Neuronal stem cell (in vitro differentiated cells): ENCODE results near the gene MTM1.

Experiments used
- DNase-seq: peaks from one replicate; pipeline ENCODE4 v3.0.0-alpha.2; 2013; ENCODE audit warnings: low spot score
- H2AFZ ChIP-seq: one replicate; pipeline ENCODE4 v1.6.1; 2013; ENCODE audit warnings: mild to moderate bottlenecking, low read length, inconsistent platforms
- H2AK5ac ChIP-seq: 2 replicates; pipeline ENCODE4 v1.6.1; 2013; ENCODE audit warnings: low read depth, mild to moderate bottlenecking, inconsistent platforms, low read length, moderate library complexity, mixed read lengths
- H2BK120ac ChIP-seq: 2 replicates; pipeline ENCODE4 v1.6.1; 2013; ENCODE audit warnings: low read depth, mild to moderate bottlenecking, inconsistent platforms, low read length, moderate library complexity, mixed read lengths
- H2BK12ac ChIP-seq: one replicate; pipeline ENCODE4 v1.6.1; 2013; ENCODE audit warnings: low read length, inconsistent platforms
- H2BK15ac ChIP-seq: 2 replicates; pipeline ENCODE4 v1.6.1; 2013; ENCODE audit warnings: mild to moderate bottlenecking, low read length, inconsistent platforms, mixed read lengths
- H2BK5ac ChIP-seq: one replicate; pipeline ENCODE4 v1.6.1; 2013; ENCODE audit warnings: inconsistent platforms, mild to moderate bottlenecking, low read length, moderate library complexity
- H3K14ac ChIP-seq: one replicate; pipeline ENCODE4 v1.6.1; 2013; ENCODE audit warnings: low read length, inconsistent platforms
- H3K18ac ChIP-seq: 2 replicates; pipeline ENCODE4 v1.6.1; 2013; ENCODE audit warnings: low read length, inconsistent platforms
- H3K23ac ChIP-seq: 2 replicates; pipeline ENCODE4 v1.6.1; 2013; ENCODE audit warnings: low read depth, mild to moderate bottlenecking, mixed read lengths, low read length, inconsistent platforms; ENCODE audit not compliant: poor library complexity
- H3K27ac ChIP-seq: replicated peaks from 3 replicates; pipeline ENCODE4 v1.5.1; 2013; ENCODE audit warnings: low read length, inconsistent platforms
- H3K27me3 ChIP-seq, 3 experiments: 2 replicates each; pipeline ENCODE4 v1.6.1; 2013; ENCODE audit warnings: low read length in 3 of 3, mild to moderate bottlenecking in 2 of 3, inconsistent platforms in 1 of 3, low read depth in 1 of 3, mixed read lengths in 1 of 3, moderate library complexity in 1 of 3; ENCODE audit not compliant: control insufficient read depth in 3 of 3, insufficient read depth in 3 of 3
- H3K36me3 ChIP-seq, 2 donors: replicated peaks in 1 of 2; 2 replicates each; pipeline ENCODE4 v1.6.1; 2013; ENCODE audit warnings: low read length in 2 of 2; ENCODE audit not compliant: control insufficient read depth in 2 of 2, insufficient read depth in 2 of 2
- H3K4ac ChIP-seq: 2 replicates; pipeline ENCODE4 v1.6.1; 2013; ENCODE audit warnings: inconsistent platforms, mild to moderate bottlenecking, low read length, moderate library complexity
- H3K4me1 ChIP-seq, 2 donors: 1 replicate in 1 of 2; 2 replicates in 1 of 2; pipeline ENCODE4 v1.6.1; 2013; ENCODE audit warnings: low read length in 2 of 2, low read depth in 1 of 2; ENCODE audit not compliant: control insufficient read depth in 2 of 2, insufficient read depth in 1 of 2
- H3K4me2 ChIP-seq: one replicate; pipeline ENCODE4 v1.6.1; 2013; ENCODE audit warnings: mild to moderate bottlenecking, low read length, inconsistent platforms; ENCODE audit not compliant: insufficient read depth, poor library complexity, severe bottlenecking
- H3K4me3 ChIP-seq, 2 donors: 2 replicates each; pipeline ENCODE4 v1.5.1; 2013; ENCODE audit warnings: low read length in 2 of 2, mild to moderate bottlenecking in 2 of 2, inconsistent platforms in 1 of 2, moderate library complexity in 1 of 2
- H3K79me1 ChIP-seq: one replicate; pipeline ENCODE4 v1.6.1; 2013; ENCODE audit warnings: low read depth, mild to moderate bottlenecking, inconsistent platforms, low read length, moderate library complexity
- H3K9ac ChIP-seq: one replicate; pipeline ENCODE4 v1.6.1; 2013; ENCODE audit warnings: mild to moderate bottlenecking, low read depth, low read length, inconsistent platforms; ENCODE audit not compliant: poor library complexity
- H3K9me3 ChIP-seq, 2 donors: replicated peaks in 1 of 2; 2 replicates each; pipeline versions ENCODE3 to v1.6.1; 2013; ENCODE audit warnings: low read length in 2 of 2, mild to moderate bottlenecking in 2 of 2, inconsistent platforms in 1 of 2, low read depth in 1 of 2, mixed read lengths in 1 of 2, moderate library complexity in 1 of 2; ENCODE audit not compliant: control insufficient read depth in 2 of 2, insufficient read depth in 1 of 2
- H4K8ac ChIP-seq: one replicate; pipeline ENCODE4 v1.6.1; 2013; ENCODE audit warnings: low read depth, mild to moderate bottlenecking, inconsistent platforms, low read length, moderate library complexity
- H4K91ac ChIP-seq: one replicate; pipeline ENCODE4 v1.6.1; 2013; ENCODE audit warnings: low read length, low read depth, mild to moderate bottlenecking, inconsistent platforms; ENCODE audit not compliant: poor library complexity
- WGBS, 2 donors: extraction: QIAGEN DNeasy Blood & Tissue Kit; methylation state at CpG; one replicate each; pipeline ENCODE4 v1.1.7; 2013; ENCODE audit warnings: missing lambda C conversion rate in 2 of 2, mixed read lengths in 1 of 2; ENCODE audit not compliant: insufficient read length in 2 of 2, insufficient replicate concordance in 1 of 2; ENCODE audit errors: extremely low coverage in 2 of 2; 5-methylcytosine and 5-hydroxymethylcytosine counted together

MTM1 gene

GRCh38 chrX:150698981-150699380 lies 130.6 kb downstream of the MTM1 start:
- H3K4me1 ChIP-seq: peaks cover 3 to 6% of the 10 kb centered on the region in 2 donors
- H2BK120ac ChIP-seq: no peak overlapping the region
- no peak overlapping the region for H2AFZ ChIP-seq
- no peak overlapping the region for H4K8ac ChIP-seq
- no peak overlapping the region for H2BK12ac ChIP-seq
- no peak overlapping the region for H3K27ac ChIP-seq
- no peak overlapping the region for H4K91ac ChIP-seq
- no peaks in the 10 kb centered on the region for H3K27me3 ChIP-seq
- H2BK5ac ChIP-seq: no peak overlapping the region
- WGBS, 2 donors: no CpG with 5 or more reads among the region's 2 CpGs
- no peak overlapping the region for H3K14ac ChIP-seq
- no peak overlapping the region for H2BK15ac ChIP-seq
- H3K4me3 ChIP-seq: no peak overlapping the region
- no peak overlapping the region for H3K23ac ChIP-seq
- H3K4ac ChIP-seq: no peak overlapping the region
- no peak overlapping the region for H3K9ac ChIP-seq
- no peak overlapping the region for H2AK5ac ChIP-seq
- H3K79me1 ChIP-seq: no peaks in the 10 kb centered on the region
- no peak overlapping the region for H3K4me2 ChIP-seq
- no peaks in the 10 kb centered on the region for H3K9me3 ChIP-seq
- H3K18ac ChIP-seq: no peak overlapping the region
- H3K36me3 ChIP-seq: peaks cover 0 to 9% of the 10 kb centered on the region in 2 donors
- DNase-seq: no peak

- H4K8ac ChIP-seq: no peak overlapping the region
- no peak overlapping the region for H2AK5ac ChIP-seq
- no peak overlapping the region for H2BK5ac ChIP-seq
Observed at GRCh38 chrX:150700107-150700506, 131.7 kb downstream of the MTM1 start.

DNA sequence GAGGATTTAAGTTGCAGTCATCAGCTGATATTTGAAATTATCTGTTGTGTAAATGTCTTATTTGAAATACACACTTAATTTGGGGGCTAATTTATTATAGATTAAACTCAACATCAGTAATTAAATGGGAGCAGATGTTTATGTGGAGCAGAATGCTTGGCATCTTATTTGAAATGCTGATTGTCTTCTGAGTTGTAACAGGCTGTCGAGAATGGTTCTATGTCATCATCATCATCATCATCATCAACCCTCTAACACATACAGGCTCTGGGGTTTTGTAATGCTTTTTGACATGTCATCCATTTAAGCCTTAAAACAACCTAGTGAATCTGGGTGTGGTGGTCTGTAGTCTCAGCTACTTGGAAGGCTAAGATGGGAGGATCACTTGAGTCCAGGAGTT lies 133.0 kb downstream of the MTM1 start:
- H2BK120ac ChIP-seq: no peak overlapping the region
- no peaks in the 10 kb centered on the region for H3K27me3 ChIP-seq
- no peak overlapping the region for H3K9ac ChIP-seq
- H3K27ac ChIP-seq: no peak overlapping the region
- no CpG with 5 or more reads among the region's 1 CpG for WGBS, 2 donors
- H2BK12ac ChIP-seq: no peak overlapping the region
- peaks cover 0 to 4% of the 10 kb centered on the region in 2 donors for H3K9me3 ChIP-seq
- H2AFZ ChIP-seq: no peak overlapping the region
- no peak overlapping the region for H2BK5ac ChIP-seq
- H3K4me1 ChIP-seq: no peaks in the 10 kb centered on the region
- H3K18ac ChIP-seq: no peak overlapping the region
- H3K79me1 ChIP-seq: no peaks in the 10 kb centered on the region
- H2BK15ac ChIP-seq: no peak overlapping the region
- no peak for DNase-seq
- no peak overlapping the region for H3K14ac ChIP-seq
- H3K23ac ChIP-seq: no peak overlapping the region
- H3K4ac ChIP-seq: no peak overlapping the region
- no peak overlapping the region for H3K4me2 ChIP-seq
- H2AK5ac ChIP-seq: no peak overlapping the region
- no peak overlapping the region for H4K91ac ChIP-seq
- no peak overlapping the region for H4K8ac ChIP-seq
- H3K36me3 ChIP-seq: peaks cover 0 to 9% of the 10 kb centered on the region in 2 donors
- H3K4me3 ChIP-seq: no peak overlapping the region

More at GRCh38 chrX:150700107-150700506, 131.7 kb downstream of the MTM1 start:
- no peak overlapping the region for H3K4me2 ChIP-seq
- H2BK12ac ChIP-seq: no peak overlapping the region
- peaks cover 1 to 2% of the 10 kb centered on the region in 2 donors for H3K4me1 ChIP-seq
- H2BK120ac ChIP-seq: no peak overlapping the region
- H3K27me3 ChIP-seq: no peaks in the 10 kb centered on the region
- no peak overlapping the region for H2AFZ ChIP-seq
- H2BK15ac ChIP-seq: no peak overlapping the region
- DNase-seq: no peak
- H3K4ac ChIP-seq: no peak overlapping the region
- H3K9ac ChIP-seq: no peak overlapping the region
- H3K18ac ChIP-seq: no peak overlapping the region
- no peak overlapping the region for H4K91ac ChIP-seq
- H3K14ac ChIP-seq: no peak overlapping the region
- H3K27ac ChIP-seq: no peak overlapping the region
- H3K9me3 ChIP-seq: peaks cover 0 to 4% of the 10 kb centered on the region in 2 donors
- H3K36me3 ChIP-seq: peaks cover 0 to 9% of the 10 kb centered on the region in 2 donors
- no peaks in the 10 kb centered on the region for H3K79me1 ChIP-seq
- H3K23ac ChIP-seq: no peak overlapping the region
- H3K4me3 ChIP-seq: no peak overlapping the region

DNA sequence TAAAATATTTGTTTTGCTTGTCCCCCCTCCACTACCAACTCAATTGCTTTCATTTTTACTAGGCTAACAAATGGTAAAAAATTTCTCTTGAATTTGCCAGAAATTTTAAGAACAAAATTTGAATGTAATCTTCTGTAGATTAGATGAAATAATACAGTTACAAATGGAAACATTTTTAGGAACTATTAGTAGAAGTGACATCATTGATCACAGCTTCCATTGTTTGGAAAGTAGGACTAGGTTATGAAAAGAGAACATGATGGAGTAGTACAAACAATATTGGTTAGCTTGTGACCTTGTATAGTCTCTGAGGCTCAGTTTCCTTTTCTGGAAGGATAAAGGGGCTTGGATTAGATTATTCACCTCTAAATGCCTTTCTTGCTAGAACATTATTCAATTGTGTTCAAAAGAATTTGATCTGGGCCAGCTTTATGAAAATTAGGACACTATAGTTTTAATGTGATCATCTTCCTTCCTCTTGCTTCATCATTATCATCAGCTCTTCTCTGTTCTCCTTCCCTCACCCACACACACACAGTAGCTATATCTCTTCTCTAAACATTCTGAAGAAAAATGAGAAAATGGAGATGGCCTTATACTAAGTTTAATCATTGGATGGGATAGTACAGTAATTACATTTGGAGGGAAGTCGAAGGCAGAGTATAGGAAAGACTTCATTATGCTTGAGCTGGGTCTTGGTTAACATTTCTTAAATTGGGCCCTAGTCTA lies 134.7 kb downstream of the MTM1 start:
- no peak overlapping the region for H2BK15ac ChIP-seq
- H2BK12ac ChIP-seq: no peak overlapping the region
- H2BK5ac ChIP-seq: no peak overlapping the region
- H3K4me2 ChIP-seq: no peak overlapping the region
- H3K18ac ChIP-seq: no peak overlapping the region
- DNase-seq: no peak
- no peak overlapping the region for H4K8ac ChIP-seq
- no peak overlapping the region for H4K91ac ChIP-seq
- H3K23ac ChIP-seq: no peak overlapping the region
- H3K36me3 ChIP-seq: peaks cover 0 to 9% of the 10 kb centered on the region in 2 donors
- H3K14ac ChIP-seq: no peak overlapping the region
- H3K9ac ChIP-seq: no peak overlapping the region
- H3K79me1 ChIP-seq: no peaks in the 10 kb centered on the region
- H2BK120ac ChIP-seq: no peak overlapping the region
- H3K27ac ChIP-seq: no peak overlapping the region
- H3K4me3 ChIP-seq: no peak overlapping the region
- H3K27me3 ChIP-seq: no peaks in the 10 kb centered on the region
- peaks cover 0 to 4% of the 10 kb centered on the region in 2 donors for H3K9me3 ChIP-seq
- H2AFZ ChIP-seq: no peak overlapping the region
- H3K4me1 ChIP-seq: no peaks in the 10 kb centered on the region
- H2AK5ac ChIP-seq: no peak overlapping the region
- H3K4ac ChIP-seq: no peak overlapping the region
- no CpG with 5 or more reads among the region's 1 CpG for WGBS, 2 donors
